Mesendoderm (in vitro differentiated cells): ENCODE measurements around the gene LMCD1.

ENCODE experiments used
- DNase-seq: peaks from one replicate; pipeline ENCODE4 v3.0.0; 2013
- H2AK5ac ChIP-seq: 2 replicates; pipeline ENCODE4 v1.6.1; 2013; ENCODE audit warnings: low read length, inconsistent platforms
- H2BK120ac ChIP-seq: 2 replicates; pipeline ENCODE4 v1.6.1; 2013; ENCODE audit warnings: low read depth, mild to moderate bottlenecking, low read length, moderate library complexity, mixed read lengths
- H2BK15ac ChIP-seq: replicated peaks from 2 replicates; pipeline ENCODE4 v1.6.1; 2013; ENCODE audit warnings: low read depth, mild to moderate bottlenecking, moderate library complexity
- H2BK5ac ChIP-seq: 2 replicates; pipeline ENCODE4 v1.6.1; 2013; ENCODE audit warnings: low read length, inconsistent platforms
- H3K18ac ChIP-seq: 2 replicates; pipeline ENCODE4 v1.6.1; 2013; ENCODE audit warnings: mild to moderate bottlenecking, low read length, mixed read lengths
- H3K23ac ChIP-seq: one replicate; pipeline ENCODE4 v1.6.1; 2013; ENCODE audit warnings: low read length
- H3K27ac ChIP-seq: 2 replicates; pipeline ENCODE4 v1.5.1; 2013; ENCODE audit warnings: low read depth, mild to moderate bottlenecking, inconsistent platforms, low read length, moderate library complexity
- H3K27me3 ChIP-seq: 2 replicates; pipeline ENCODE4 v1.6.1; 2013; ENCODE audit warnings: low read length, control low read depth, mild to moderate bottlenecking, inconsistent platforms; ENCODE audit not compliant: insufficient read depth, poor library complexity
- H3K36me3 ChIP-seq: 2 replicates; pipeline ENCODE4 v1.6.1; 2013; ENCODE audit warnings: low read length, inconsistent platforms; ENCODE audit not compliant: control insufficient read depth, insufficient read depth
- H3K4ac ChIP-seq: one replicate; pipeline ENCODE4 v1.6.1; 2013; ENCODE audit warnings: low read depth, mild to moderate bottlenecking, low read length, moderate library complexity
- H3K4me1 ChIP-seq: 2 replicates; pipeline ENCODE4 v1.6.1; 2013; ENCODE audit warnings: low read depth, low read length, inconsistent platforms; ENCODE audit not compliant: control insufficient read depth
- H3K4me2 ChIP-seq: 2 replicates; pipeline ENCODE4 v1.6.1; 2013; ENCODE audit warnings: low read length
- H3K4me3 ChIP-seq: 2 replicates; pipeline ENCODE4 v1.5.1; 2013; ENCODE audit warnings: mild to moderate bottlenecking, low read length
- H3K56ac ChIP-seq: one replicate; pipeline ENCODE4 v1.6.1; 2013; ENCODE audit warnings: low read length
- H3K79me1 ChIP-seq: 2 replicates; pipeline ENCODE4 v1.6.1; 2013; ENCODE audit warnings: low read length, inconsistent platforms
- H3K79me2 ChIP-seq: 2 replicates; pipeline ENCODE4 v1.6.1; 2013; ENCODE audit warnings: mild to moderate bottlenecking, low read length; ENCODE audit not compliant: control insufficient read depth, insufficient read depth
- H3K9ac ChIP-seq: 2 replicates; pipeline ENCODE4 v1.6.1; 2013; ENCODE audit warnings: low read length, inconsistent platforms
- H4K5ac ChIP-seq: one replicate; pipeline ENCODE4 v1.6.1; 2013; ENCODE audit warnings: low read length
- H4K8ac ChIP-seq: one replicate; pipeline ENCODE4 v1.6.1; 2013; ENCODE audit warnings: low read depth, mild to moderate bottlenecking, control low read depth, low read length, moderate library complexity
- WGBS: extraction: QIAGEN DNeasy Blood & Tissue Kit; methylation state at CpG from one replicate; pipeline ENCODE4 v1.1.7; 2013; ENCODE audit warnings: low lambda C conversion rate, missing lambda C conversion rate; ENCODE audit not compliant: insufficient coverage; ENCODE audit errors: extremely low coverage; 5-methylcytosine and 5-hydroxymethylcytosine counted together

LMCD1 gene

GRCh38 chr3:8555725-8556472, 54.3 kb downstream of the LMCD1 start:
- no peak overlapping the region for H2BK120ac ChIP-seq
- H3K27ac ChIP-seq = no peak overlapping the region
- H3K27me3 ChIP-seq = no peaks in the 10 kb centered on the region
- H3K23ac ChIP-seq = no peak overlapping the region
- no CpG with 5 or more reads among the region's 6 CpGs for WGBS
- no peak overlapping the region for H3K4me3 ChIP-seq
- DNase-seq = no peak
- no peak overlapping the region for H2BK5ac ChIP-seq
- no peak overlapping the region for H2BK15ac ChIP-seq
- no peak overlapping the region for H3K4ac ChIP-seq
- peaks cover 3% of the 10 kb centered on the region for H3K4me1 ChIP-seq
- no peak overlapping the region for H2AK5ac ChIP-seq
- H3K79me2 ChIP-seq = no peaks in the 10 kb centered on the region
- H3K18ac ChIP-seq = no peak overlapping the region
- no peak overlapping the region for H3K56ac ChIP-seq
- H3K4me2 ChIP-seq = no peak overlapping the region
- no peaks in the 10 kb centered on the region for H3K36me3 ChIP-seq
- no peak overlapping the region for H3K9ac ChIP-seq
- no peak overlapping the region for H4K5ac ChIP-seq
- H3K79me1 ChIP-seq = no peaks in the 10 kb centered on the region
- H4K8ac ChIP-seq = no peak overlapping the region

GRCh38 chr3:8556473-8556869, 54.8 kb downstream of the LMCD1 start:
- Histone ChIP-seq H2BK5ac (no peak overlapping the region), H3K27ac (no peak overlapping the region), H3K56ac (no peak overlapping the region), H3K79me2 (no peaks in the 10 kb centered on the region), H3K18ac (no peak overlapping the region), H3K4me2 (no peak overlapping the region), H3K23ac (no peak overlapping the region), H3K4ac (no peak overlapping the region), H2BK15ac (no peak overlapping the region), H3K36me3 (no peaks in the 10 kb centered on the region), H3K4me1 (peaks cover 3% of the 10 kb centered on the region), H3K9ac (no peak overlapping the region), H3K27me3 (no peaks in the 10 kb centered on the region), H3K79me1 (no peaks in the 10 kb centered on the region), H3K4me3 (no peak overlapping the region), H2BK120ac (no peak overlapping the region), H2AK5ac (no peak overlapping the region), H4K5ac (no peak overlapping the region), H4K8ac (no peak overlapping the region)
- WGBS = no CpG with 5 or more reads among the region's 5 CpGs
- DNase-seq = no peak

DNA sequence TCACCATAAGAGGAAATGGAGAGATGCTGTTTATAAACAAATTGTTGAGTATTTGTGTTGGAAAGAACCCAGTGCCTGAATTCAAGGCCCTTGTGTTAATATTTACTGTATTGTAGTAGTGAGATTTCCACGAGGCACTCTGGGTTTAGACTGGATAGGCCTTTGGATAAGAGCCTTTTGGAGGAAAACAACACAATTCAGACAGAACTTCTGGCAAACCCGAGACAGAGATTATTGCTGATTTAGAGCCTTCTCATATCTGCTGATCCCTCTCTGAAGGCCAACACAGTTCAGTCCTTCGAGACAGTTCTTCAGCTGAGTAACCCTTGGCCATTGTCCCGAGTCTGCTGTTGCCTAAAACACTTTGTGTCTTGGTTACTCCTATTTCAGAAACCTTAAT, 55.7 kb downstream of the LMCD1 start:
- no peaks in the 10 kb centered on the region for H3K27me3 ChIP-seq
- H4K5ac ChIP-seq = no peak overlapping the region

GRCh38 chr3:8558645-8559044, 57.0 kb downstream of the LMCD1 start:
- H3K9ac ChIP-seq = no peak overlapping the region
- H4K8ac ChIP-seq = no peak overlapping the region
- no peak overlapping the region for H3K4ac ChIP-seq
- H3K4me1 ChIP-seq = peaks cover 10% of the 10 kb centered on the region
- H2AK5ac ChIP-seq = no peak overlapping the region
- no peak overlapping the region for H3K56ac ChIP-seq
- H2BK120ac ChIP-seq = no peak overlapping the region
- H4K5ac ChIP-seq = no peak overlapping the region
- no peak overlapping the region for H3K4me3 ChIP-seq
- no peak overlapping the region for H3K18ac ChIP-seq
- H3K27ac ChIP-seq = no peak overlapping the region
- WGBS = no CpG with 5 or more reads among the region's 2 CpGs
- H3K4me2 ChIP-seq = no peak overlapping the region
- no peak overlapping the region for H3K23ac ChIP-seq
- H3K79me2 ChIP-seq = no peaks in the 10 kb centered on the region
- H3K27me3 ChIP-seq = no peaks in the 10 kb centered on the region
- no peak overlapping the region for H2BK5ac ChIP-seq
- no peaks in the 10 kb centered on the region for H3K36me3 ChIP-seq
- H2BK15ac ChIP-seq = no peak overlapping the region
- H3K79me1 ChIP-seq = no peaks in the 10 kb centered on the region
- DNase-seq = no peak

More for the DNA sequence above, 55.7 kb downstream of the LMCD1 start:
- Histone ChIP-seq H2BK15ac (no peak overlapping the region), H3K36me3 (no peaks in the 10 kb centered on the region), H3K4me1 (peaks cover 10% of the 10 kb centered on the region), H3K4me2 (no peak overlapping the region), H3K4ac (no peak overlapping the region), H2AK5ac (no peak overlapping the region), H3K56ac (no peak overlapping the region), H3K18ac (no peak overlapping the region), H3K27ac (no peak overlapping the region), H3K23ac (no peak overlapping the region), H3K9ac (no peak overlapping the region), H3K4me3 (no peak overlapping the region), H3K79me2 (no peaks in the 10 kb centered on the region), H4K8ac (no peak overlapping the region), H2BK120ac (no peak overlapping the region), H3K79me1 (no peaks in the 10 kb centered on the region), H2BK5ac (no peak overlapping the region)
- DNase-seq = no peak
- no CpG with 5 or more reads among the region's 4 CpGs for WGBS

GRCh38 chr3:8559351-8559750, 57.7 kb downstream of the LMCD1 start:
- Histone ChIP-seq H3K36me3 (no peaks in the 10 kb centered on the region), H3K9ac (no peak overlapping the region), H2BK15ac (no peak overlapping the region), H3K4me3 (no peak overlapping the region), H2BK120ac (no peak overlapping the region), H4K5ac (no peak overlapping the region), H2BK5ac (no peak overlapping the region), H3K79me2 (no peaks in the 10 kb centered on the region), H3K79me1 (no peaks in the 10 kb centered on the region), H3K27ac (no peak overlapping the region), H3K4me1 (peaks cover 10% of the 10 kb centered on the region), H3K23ac (no peak overlapping the region), H4K8ac (no peak overlapping the region), H3K4ac (no peak overlapping the region), H3K56ac (no peak overlapping the region), H2AK5ac (no peak overlapping the region), H3K27me3 (no peaks in the 10 kb centered on the region), H3K4me2 (no peak overlapping the region), H3K18ac (no peak overlapping the region)
- WGBS = no CpG with 5 or more reads among the region's 6 CpGs
- DNase-seq = no peak
